ENCODE data around the gene LRMDA. TPM values are rescaled to one million over a fixed set of nuclear protein-coding genes. Genes with fewer than 3 reads are reported as not detected.

LRMDA gene
- total and polyA plus RNA-seq, 2 of the 8 experiments (the other 6 are each of a cell fraction or from before 2014, with no cell fraction given): 0.86 to 2.8 TPM

GRCh38 chr10:75593692-75594556 lies 162.5 kb downstream of the LRMDA start:
- H3K27me3 ChIP-seq (replicated peaks in 1 of 4; ENCODE audit: control insufficient read depth in 3 of 4, extremely low read depth in 1 of 4, insufficient read depth in 3 of 4, low read length in 3 of 4): peaks cover 5 to 14% (median 10%) of the 10 kb centered on the region in 4 experiments; a peak in 6 of 7 replicates
- no peak overlapping the region for H3K9ac ChIP-seq (replicated peaks in 1 of 4; ENCODE audit: extremely low read depth in 1 of 4, low read depth in 3 of 4, low read length in 3 of 4)
- no peaks in the 10 kb centered on the region for H3K9me3 ChIP-seq (ENCODE audit: insufficient read depth in 2 of 2, low read depth in 1 of 2, low read length in 1 of 2)
- 61% methylated on average over 14 of the region's 14 CpGs; no CpG with 5 or more reads in 1 of the 2 experiments for whole genome bisulfite sequencing, 2 experiments (ENCODE audit: extremely low coverage in 1 of 2, insufficient coverage in 1 of 2, insufficient read length in 1 of 2, insufficient replicate concordance in 2 of 2, low coverage in 1 of 2, low lambda C conversion rate in 2 of 2, missing lambda C conversion rate in 1 of 2)
- no peak overlapping the region for H2BK12ac ChIP-seq (ENCODE audit: low read depth, low read length)
- no peak overlapping the region for H4K91ac ChIP-seq (replicated peaks; ENCODE audit: insufficient read length, low read length)
- no peak overlapping the region for H3K27ac ChIP-seq (ENCODE audit: low read depth, low read length)
- H2AK5ac ChIP-seq (ENCODE audit: low read depth, low read length): no peak overlapping the region
- H2BK15ac ChIP-seq (ENCODE audit: low read length): no peak overlapping the region
- ChIA-PET CTCF (ENCODE audit: partially characterized antibody) (interaction anchor here (0.6 to 2.7 kb wide), 18 partner anchors 9 to 354 kb away, joined by 3 to 16 read pairs (median 4); no protein-coding TSS in a partner anchor), POLR2A (ENCODE audit: partially characterized antibody) (no interaction called here)
- no peaks in the 10 kb centered on the region for H3K79me2 ChIP-seq (ENCODE audit: control insufficient read depth in 1 of 2, insufficient read depth in 2 of 2, low read length in 2 of 2)
- H3K36me3 ChIP-seq (ENCODE audit: control insufficient read depth in 2 of 4, insufficient read depth in 4 of 4, low read length in 3 of 4): no peaks in the 10 kb centered on the region
- no peak overlapping the region for H3K18ac ChIP-seq (ENCODE audit: extremely low read depth, low read length)
- no peak overlapping the region for H2AFZ ChIP-seq (ENCODE audit: low read length)
- no peaks in the 10 kb centered on the region for H4K20me1 ChIP-seq (replicated peaks in 1 of 2; ENCODE audit: control insufficient read depth in 1 of 2, insufficient read depth in 2 of 2, low read length in 2 of 2)
- H3K56ac ChIP-seq (replicated peaks; ENCODE audit: insufficient read length, low read depth, low read length): no peak overlapping the region
- H3K79me1 ChIP-seq (ENCODE audit: low read depth, low read length): no peaks in the 10 kb centered on the region
- H4K8ac ChIP-seq (ENCODE audit: extremely low read depth, insufficient read depth, low read length): no peak overlapping the region
- no peak overlapping the region for H2BK20ac ChIP-seq (ENCODE audit: low read length)
- no peak overlapping the region for H3K14ac ChIP-seq (ENCODE audit: insufficient read length)
- DNase-seq (ENCODE audit: low read depth in 1 of 2, low spot score in 2 of 2) (peak in 1 of 2 experiments; percentile 66), FAIRE-seq (no peak)
- no peaks in the 10 kb centered on the region for H3K23me2 ChIP-seq (ENCODE audit: low read depth, low read length)
- H2BK120ac ChIP-seq (replicated peaks; ENCODE audit: low read depth, low read length): no peak overlapping the region
- H3K23ac ChIP-seq (ENCODE audit: insufficient read length): no peak overlapping the region
- TF ChIP-seq SRF (IDR thresholded peaks at IDR 0.05; ENCODE audit: low read depth, low read length) (peak; percentile 39; the same call in 1 of the 2 replicates), RAD21 (IDR thresholded peaks at IDR 0.05 in 1 of 2, conservative IDR thresholded peaks at IDR 0.05 in 1 of 2; ENCODE audit: low read depth in 2 of 2, low read length in 2 of 2) (peak; percentile 74 to 79), YY1 (IDR thresholded peaks at IDR 0.05; ENCODE audit: low read depth, low read length) (0 out of 2 replicates have a peak, but pooled peaks have one; percentile 16), BRCA1 (IDR thresholded peaks at IDR 0.05; ENCODE audit: low read depth, low read length) (no peak), TBP (IDR thresholded peaks at IDR 0.05; ENCODE audit: low read depth, low read length) (peak; percentile 33; the same call in 1 of the 2 replicates), RNF2 (IDR thresholded peaks at IDR 0.05; ENCODE audit: borderline replicate concordance, low read depth, low read length, missing control alignments, poor library complexity, severe bottlenecking) (no peak), CBX8 (IDR thresholded peaks at IDR 0.05; ENCODE audit: borderline replicate concordance, low read depth, low read length) (no peak)
- TF ChIP-seq, protein P1, sequence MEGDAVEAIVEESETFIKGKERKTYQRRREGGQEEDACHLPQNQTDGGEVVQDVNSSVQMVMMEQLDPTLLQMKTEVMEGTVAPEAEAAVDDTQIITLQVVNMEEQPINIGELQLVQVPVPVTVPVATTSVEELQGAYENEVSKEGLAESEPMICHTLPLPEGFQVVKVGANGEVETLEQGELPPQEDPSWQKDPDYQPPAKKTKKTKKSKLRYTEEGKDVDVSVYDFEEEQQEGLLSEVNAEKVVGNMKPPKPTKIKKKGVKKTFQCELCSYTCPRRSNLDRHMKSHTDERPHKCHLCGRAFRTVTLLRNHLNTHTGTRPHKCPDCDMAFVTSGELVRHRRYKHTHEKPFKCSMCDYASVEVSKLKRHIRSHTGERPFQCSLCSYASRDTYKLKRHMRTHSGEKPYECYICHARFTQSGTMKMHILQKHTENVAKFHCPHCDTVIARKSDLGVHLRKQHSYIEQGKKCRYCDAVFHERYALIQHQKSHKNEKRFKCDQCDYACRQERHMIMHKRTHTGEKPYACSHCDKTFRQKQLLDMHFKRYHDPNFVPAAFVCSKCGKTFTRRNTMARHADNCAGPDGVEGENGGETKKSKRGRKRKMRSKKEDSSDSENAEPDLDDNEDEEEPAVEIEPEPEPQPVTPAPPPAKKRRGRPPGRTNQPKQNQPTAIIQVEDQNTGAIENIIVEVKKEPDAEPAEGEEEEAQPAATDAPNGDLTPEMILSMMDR (IDR thresholded peaks at IDR 0.05; ENCODE audit: control extremely low read depth in 1 of 3, insufficient read depth in 1 of 3, low read depth in 1 of 3, low read length in 3 of 3): peak; percentile 73 to 92 (median 89)
- H2BK5ac ChIP-seq (ENCODE audit: low read depth, low read length): no peak overlapping the region
- no peak overlapping the region for H3K4me3 ChIP-seq (ENCODE audit: extremely low read depth in 1 of 4, insufficient read depth in 2 of 4, low read depth in 3 of 4, low read length in 4 of 4)
- peaks cover 2 to 9% (median 6%) of the 10 kb centered on the region in 4 experiments; a peak in 5 of 7 replicates for H3K4me1 ChIP-seq (replicated peaks in 1 of 4; ENCODE audit: control insufficient read depth in 3 of 4, insufficient read depth in 4 of 4, low read length in 3 of 4)
- H4K5ac ChIP-seq (ENCODE audit: insufficient read length, low read depth, low read length): no peak overlapping the region
- H3K4me2 ChIP-seq (ENCODE audit: insufficient read depth in 1 of 2, low read depth in 2 of 2, low read length in 2 of 2): no peak overlapping the region
- no peak overlapping the region for H3K4ac ChIP-seq (replicated peaks; ENCODE audit: insufficient read length, low read depth, low read length)
